RWPE1 (cell line): ENCODE data around the gene PSENEN.

ENCODE experiments used
- CTCF ChIA-PET: fragments of 350-600 bp; sonication (Branson Sonifier 250); formaldehyde crosslinking; extraction: SDS; loops from one replicate; lab custom pipeline; 2021; lab: Yijun Ruan, JAX
- POLR2A ChIA-PET: fragments of 400-600 bp; formaldehyde crosslinking; extraction: SDS; loops from one replicate; lab custom pipeline; 2020; ENCODE audit warnings: antibody characterized with exemption; ENCODE audit not compliant: low non-redundant PET; lab: Yijun Ruan, JAX
- DNase-seq: peaks from one replicate; pipeline ENCODE4 v3.0.0; 2012; ENCODE audit warnings: low spot score
- H3K27ac ChIP-seq: fragments of 450-650 bp; 2 replicates; pipeline ENCODE4 v1.5.1; 2017
- TF ChIP-seq, protein P1 (sequence below): fragments of 450-650 bp; conservative IDR thresholded peaks from 2 replicates; pipeline ENCODE4 v1.5.1; 2017; ENCODE audit warnings: low read depth, mild to moderate bottlenecking

Gene PSENEN

DNA sequence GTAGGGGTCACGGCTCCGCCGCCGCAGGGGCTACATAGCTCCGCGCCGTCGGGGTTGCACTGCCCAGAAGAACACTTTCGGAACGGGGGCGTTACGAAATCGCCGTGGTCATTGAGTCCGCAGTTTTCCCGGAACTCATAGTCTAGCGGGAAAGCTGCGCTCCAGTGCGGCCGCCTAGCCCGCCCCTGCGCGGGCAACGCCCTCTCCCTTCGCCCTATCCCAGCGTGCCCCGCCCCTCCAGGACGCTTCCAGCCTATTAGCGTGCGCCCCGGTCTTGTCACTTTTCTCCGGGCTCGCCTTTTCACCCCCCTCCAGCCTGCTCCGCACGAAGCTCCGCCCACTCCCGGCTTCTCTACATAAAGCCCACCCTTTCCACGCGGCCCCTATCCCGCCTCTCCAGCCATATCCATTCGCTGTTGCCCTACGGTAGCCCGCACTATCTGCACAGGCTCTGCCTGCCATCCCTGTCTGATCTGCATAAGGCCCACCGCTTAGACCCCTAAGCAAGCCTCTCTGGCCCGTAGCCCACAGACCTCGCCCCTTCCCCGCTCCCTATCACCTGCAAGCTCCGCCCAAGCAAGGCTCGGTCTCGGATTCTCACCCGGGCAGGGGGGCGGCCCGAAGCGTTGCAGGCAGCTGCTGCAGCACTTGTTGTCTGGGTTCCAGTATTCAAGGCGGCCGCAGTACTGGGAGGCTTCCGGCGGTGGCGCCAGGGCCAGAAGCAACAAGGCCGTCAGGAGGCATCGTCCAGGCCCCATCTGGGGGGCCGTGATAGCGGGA is 4.8 kb upstream of the PSENEN start:
- TF ChIP-seq, protein P1, sequence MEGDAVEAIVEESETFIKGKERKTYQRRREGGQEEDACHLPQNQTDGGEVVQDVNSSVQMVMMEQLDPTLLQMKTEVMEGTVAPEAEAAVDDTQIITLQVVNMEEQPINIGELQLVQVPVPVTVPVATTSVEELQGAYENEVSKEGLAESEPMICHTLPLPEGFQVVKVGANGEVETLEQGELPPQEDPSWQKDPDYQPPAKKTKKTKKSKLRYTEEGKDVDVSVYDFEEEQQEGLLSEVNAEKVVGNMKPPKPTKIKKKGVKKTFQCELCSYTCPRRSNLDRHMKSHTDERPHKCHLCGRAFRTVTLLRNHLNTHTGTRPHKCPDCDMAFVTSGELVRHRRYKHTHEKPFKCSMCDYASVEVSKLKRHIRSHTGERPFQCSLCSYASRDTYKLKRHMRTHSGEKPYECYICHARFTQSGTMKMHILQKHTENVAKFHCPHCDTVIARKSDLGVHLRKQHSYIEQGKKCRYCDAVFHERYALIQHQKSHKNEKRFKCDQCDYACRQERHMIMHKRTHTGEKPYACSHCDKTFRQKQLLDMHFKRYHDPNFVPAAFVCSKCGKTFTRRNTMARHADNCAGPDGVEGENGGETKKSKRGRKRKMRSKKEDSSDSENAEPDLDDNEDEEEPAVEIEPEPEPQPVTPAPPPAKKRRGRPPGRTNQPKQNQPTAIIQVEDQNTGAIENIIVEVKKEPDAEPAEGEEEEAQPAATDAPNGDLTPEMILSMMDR = no peak
- ChIA-PET POLR2A (interaction anchor here (1.4 kb wide), 1 partner anchor 22 kb away, joined by 4 read pairs; no protein-coding TSS in a partner anchor), CTCF (interaction anchor here (0.8 kb wide), 1 partner anchor 18 kb away, joined by 3 read pairs; no protein-coding TSS in a partner anchor)
- peak; percentile 99 for DNase-seq
- peak overlapping the region; percentile 87 for H3K27ac ChIP-seq

DNA sequence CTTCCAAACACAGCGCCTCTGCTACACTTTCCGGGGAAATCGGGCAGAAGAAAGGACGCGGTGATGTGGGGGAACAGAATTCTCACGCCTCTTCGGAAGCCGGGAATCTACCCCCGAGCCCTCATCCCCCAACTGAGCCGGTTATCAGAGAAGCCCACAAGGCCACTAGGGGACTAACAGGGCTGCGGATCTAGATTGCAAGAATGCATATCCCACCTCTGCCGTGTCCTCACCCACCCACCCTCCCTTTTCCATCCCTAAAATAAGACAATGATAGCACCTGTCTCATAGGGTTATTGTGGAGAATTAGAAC is 4.3 kb upstream of the PSENEN start:
- POLR2A ChIA-PET = interaction anchor here (1.4 kb wide), 1 partner anchor 22 kb away, joined by 4 read pairs; no protein-coding TSS in a partner anchor
- CTCF ChIA-PET = interaction anchor here (0.8 kb wide), 1 partner anchor 18 kb away, joined by 3 read pairs; no protein-coding TSS in a partner anchor
- peak overlapping the region; percentile 87 for H3K27ac ChIP-seq
- DNase-seq = no peak
- TF ChIP-seq, protein P1 = no peak; the same call in 1 of the 2 replicates

DNA sequence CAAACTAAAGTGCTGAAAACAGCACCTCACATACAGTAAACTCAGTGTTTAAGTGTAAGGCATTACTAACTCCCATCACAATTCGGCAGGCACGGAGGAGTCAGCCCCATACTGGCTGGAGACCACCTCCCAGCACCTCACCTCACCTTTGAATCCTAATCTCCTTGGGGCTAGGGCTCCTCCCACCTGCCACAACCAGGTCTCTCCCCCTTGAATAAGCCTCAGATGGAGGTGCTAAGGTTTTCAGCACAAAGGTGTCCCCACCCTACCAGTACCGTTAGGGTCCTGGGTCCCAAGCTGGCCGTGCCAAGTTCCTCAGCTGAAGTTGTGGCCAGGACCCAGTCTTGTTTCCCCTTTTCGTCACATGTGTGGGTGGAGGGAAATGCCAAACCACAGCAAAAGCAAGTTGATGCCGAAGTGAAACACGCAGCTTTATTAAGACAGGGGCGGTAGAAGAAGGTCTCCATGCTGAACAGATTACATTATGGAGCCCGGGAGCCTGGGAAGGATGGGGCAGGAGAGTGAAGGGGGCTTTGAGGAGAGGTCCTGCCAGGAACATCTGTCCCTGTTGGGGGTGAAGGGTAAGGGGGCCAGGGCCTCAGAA is 3.2 kb upstream of the PSENEN start, which contains the start of gene IGFLR1:
Gene IGFLR1, minus strand, starts transcription at position 332 of the 604 bp plus-strand sequence. CDS start 1,272 bp downstream, outside the sequence.
- TF ChIP-seq, protein P1 = no peak
- CTCF ChIA-PET = interaction anchor here (0.7 kb wide), 1 partner anchor 14 kb away, joined by 3 read pairs; no protein-coding TSS in a partner anchor
- POLR2A ChIA-PET = no interaction called here
- no peak for DNase-seq
- peak within 1 kb of the TSS; percentile 87 for H3K27ac ChIP-seq

DNA sequence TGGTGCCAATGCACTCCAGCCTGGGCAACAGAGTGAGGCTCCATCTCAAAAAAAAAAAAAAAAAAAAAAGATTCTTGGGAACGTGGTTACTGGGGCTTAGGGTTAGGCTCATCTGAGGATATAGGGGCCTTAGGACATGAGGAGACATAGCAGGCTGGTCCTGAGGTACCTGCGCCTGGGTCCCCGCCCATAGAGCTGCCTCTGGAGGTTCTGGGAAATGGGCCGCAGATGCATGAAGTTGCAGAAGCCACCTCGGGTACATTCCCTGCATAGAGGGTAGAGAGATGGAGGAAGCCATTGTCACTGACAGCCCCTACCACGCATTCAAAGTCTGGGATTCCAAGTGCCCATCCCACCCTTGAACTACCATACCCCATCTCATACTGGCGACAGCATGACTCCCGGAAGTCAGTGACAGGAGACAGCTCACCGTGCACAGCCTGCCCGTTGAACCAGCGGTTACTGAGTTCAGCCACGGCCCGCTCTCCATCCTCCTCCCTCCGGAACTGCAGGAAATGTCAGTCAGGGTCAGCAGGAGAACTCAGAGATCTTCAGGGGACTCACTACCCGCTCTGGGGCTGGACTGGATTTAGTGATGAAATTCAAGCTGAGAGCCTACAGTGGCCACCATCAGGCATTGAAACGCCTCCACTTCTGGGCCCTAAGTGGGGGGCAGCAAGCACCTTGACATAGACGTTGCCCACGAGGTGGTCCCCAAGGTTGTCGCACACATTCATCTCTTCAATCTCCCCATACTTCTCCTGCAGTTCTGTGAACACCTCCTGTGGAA is 1.6 kb upstream of the PSENEN start:
- DNase-seq = no peak
- H3K27ac ChIP-seq = peak overlapping the region; percentile 98
- POLR2A ChIA-PET = interaction anchor here (0.6 kb wide), 1 partner anchor 12 kb away, joined by 6 read pairs; no protein-coding TSS in a partner anchor
- CTCF ChIA-PET = interaction anchor here (0.6 kb wide), 1 partner anchor 49 kb away, joined by 3 read pairs; no protein-coding TSS in a partner anchor
- TF ChIP-seq, protein P1 = no peak

DNA sequence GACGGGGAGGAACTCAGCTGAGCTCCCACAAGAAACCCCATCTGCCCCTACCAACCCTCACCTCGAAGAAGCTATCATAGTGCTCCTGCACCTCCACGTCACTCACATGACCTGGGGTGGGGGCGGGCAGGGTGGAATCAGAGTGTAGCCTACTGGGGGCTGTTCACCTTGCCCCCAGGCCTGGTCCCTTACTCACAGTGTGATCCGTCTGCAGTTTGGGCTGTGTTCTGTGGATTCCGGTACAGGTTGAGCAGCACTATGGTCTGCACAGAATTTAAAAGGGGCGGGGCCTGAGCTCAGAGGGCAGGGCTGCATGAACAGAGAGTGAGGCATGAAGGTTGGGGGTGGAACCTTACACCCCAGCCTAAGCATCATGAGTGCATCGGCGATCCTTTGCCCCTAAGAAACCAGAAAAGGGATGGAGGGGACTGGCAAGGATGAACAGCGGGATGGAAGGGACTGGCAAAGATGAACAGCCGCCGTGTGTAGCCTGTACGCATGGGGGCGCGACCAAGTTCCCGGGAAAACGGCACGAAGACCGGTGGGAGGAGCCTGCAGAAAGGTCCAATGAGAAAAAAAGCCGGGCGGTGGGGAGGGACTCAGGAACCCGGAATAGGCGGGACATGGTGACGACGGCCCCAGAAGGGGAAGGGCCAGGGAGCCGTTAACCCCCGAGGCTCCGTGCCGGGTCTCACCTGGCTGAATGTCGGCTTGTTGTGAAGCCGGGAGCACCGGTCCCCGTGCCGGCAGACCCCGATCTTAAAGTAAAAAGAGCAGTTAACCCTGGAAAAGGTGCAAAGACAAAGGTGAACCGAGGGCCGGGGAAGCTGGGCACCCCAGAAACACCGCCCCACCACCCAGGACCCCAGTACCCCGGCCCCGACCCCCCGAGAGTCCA is 772 bp upstream of the PSENEN start:
- CTCF ChIA-PET = interaction anchor here (0.6 kb wide), 1 partner anchor 50 kb away, joined by 3 read pairs; no protein-coding TSS in a partner anchor

More for the DNA sequence above, 772 bp upstream of the PSENEN start:
- POLR2A ChIA-PET = interaction anchor here (0.6 kb wide), 3 partner anchors 12 to 128 kb away, joined by 4 to 6 read pairs (median 4); partner anchors contain the start of gene UPK1A
- TF ChIP-seq, protein P1 = peak; percentile 33
- DNase-seq = peak; percentile 92
- peak overlapping the region; percentile 98 for H3K27ac ChIP-seq
